GM19099 (cell line): ENCODE results near the gene DOCK3.

ENCODE experiments used
- POLR2A ChIP-seq: IDR thresholded peaks from 3 replicates; pipeline ENCODE4 v1.6.1; 2011; ENCODE audit warnings: low read depth; ENCODE audit not compliant: insufficient read length; ENCODE audit errors: extremely low read depth

DOCK3 gene

DNA sequence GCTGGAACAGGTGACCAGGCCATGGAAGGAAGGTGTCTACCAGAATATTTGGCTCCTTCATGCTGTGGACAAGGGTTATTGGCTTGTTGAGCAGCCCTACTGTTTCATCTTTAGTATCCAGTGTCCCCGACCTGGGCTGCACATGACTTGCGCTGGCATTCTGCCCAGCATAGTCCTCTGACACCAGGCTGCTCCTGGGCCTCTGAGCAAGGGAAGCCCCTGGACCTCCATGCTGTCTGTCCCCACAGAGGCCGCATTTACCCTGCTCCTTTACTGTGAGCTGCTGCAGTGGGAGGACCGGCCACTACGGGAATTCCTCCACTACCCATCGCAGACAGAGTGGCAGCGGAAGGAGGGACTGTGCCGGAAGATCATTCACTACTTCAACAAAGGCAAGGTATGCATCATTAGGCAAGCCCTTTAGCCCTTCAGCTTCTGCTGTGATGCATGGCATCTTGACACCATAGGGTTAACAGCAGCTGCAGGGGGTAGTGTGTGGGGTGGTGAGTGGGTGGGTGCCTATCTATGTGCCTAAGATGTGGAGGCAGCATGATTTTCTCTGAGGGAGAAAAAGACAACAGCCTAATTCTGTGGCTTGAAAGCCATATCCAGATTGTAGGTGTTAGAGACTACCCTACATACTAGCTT is 666.4 kb downstream of the DOCK3 start:
- TF ChIP-seq POLR2A: no peak

DNA sequence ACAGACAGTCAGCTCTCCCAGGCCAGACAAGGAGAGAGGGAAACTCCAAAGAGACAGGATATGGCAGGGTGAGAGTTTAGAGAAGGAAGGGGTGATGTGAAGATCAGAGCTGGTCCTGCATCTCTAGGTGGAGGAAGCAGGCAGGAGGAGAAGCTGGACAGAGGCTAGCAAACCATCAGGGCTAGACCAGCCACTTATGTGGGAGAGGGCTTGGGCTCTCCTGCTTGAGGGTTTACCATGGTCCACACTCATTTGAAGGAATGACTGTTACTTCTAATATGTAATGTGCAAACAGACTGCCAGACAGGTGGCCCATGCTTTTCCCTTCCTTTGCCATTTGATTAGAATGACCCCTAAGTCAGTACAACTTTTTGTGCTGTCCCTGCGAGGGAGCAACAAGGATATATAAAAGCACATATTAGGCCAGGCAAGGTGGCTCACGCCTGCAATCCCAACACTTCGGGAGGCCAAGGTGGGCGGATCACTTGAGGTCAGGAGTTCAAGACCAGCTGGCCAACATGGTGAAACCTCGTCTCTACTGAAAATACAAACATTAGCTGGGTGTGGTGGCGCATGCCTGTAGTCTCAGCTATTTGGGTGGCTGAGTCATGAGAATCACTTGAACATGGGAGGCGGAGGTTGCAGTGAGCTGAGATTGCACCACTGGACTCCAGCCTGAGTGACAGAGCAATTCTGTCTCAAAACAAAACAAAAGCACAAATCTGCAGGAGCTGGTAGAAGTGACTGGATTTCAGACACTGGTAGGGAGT is 669.4 kb downstream of the DOCK3 start:
- no peak for TF ChIP-seq POLR2A

DNA sequence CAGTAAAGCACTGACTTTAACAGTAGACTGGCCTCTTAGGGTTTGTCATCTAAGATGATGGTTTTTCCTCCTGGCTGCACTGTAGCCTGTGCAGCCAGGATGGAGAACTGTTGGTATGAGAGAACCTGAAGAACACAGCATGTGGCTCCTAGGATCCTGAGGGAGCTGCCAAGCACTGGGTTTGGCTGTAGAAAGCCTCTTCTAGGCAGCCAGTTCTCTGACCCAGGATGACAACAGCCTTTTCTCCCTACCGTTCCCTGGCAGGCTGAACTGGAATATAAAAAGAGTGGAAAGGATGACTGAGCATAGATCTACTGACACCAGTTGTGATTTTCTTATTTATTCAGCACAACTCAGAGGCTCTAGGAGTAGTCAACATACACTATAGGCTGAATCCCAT is 676.0 kb downstream of the DOCK3 start:
- TF ChIP-seq POLR2A: no peak

DNA sequence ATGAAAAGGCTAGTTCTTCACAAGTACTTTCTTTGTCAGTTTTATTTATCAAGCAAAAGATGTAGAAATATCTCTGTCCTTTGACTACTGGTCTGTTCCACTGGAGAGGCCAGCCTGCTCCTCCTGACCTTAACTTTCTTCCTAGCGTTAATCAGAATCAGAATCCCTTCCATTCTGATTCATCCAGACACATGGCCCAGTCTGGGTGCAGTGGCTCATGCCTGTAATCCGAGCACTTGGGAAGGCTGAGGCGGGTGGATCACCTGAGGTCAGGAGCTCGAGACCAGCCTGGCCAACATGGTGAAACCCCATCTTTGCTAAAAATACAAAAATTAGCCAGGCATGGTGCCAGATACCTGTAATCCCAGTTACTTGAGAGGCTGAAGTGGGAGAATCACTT is 678.4 kb downstream of the DOCK3 start:
- no peak for TF ChIP-seq POLR2A

DNA sequence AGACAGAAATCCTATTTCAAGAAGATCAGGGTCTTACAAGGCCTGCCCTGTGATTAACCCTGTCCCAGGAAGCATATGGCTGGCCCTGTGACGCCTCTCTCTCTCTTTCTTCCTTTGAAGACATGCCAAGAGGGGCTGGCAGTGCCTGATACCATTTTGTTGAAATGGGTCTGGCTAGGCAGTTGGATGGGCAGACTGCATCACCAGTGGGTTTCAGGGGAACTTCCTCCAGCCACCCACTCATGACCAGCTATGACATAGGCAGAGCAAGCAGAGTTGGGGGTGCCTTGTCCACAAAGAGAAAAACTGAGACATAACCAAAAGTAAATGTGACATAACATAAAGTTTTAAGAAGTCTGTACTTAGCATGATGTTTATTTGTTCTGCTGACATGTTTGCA is 679.0 kb downstream of the DOCK3 start:
- TF ChIP-seq POLR2A: no peak

DNA sequence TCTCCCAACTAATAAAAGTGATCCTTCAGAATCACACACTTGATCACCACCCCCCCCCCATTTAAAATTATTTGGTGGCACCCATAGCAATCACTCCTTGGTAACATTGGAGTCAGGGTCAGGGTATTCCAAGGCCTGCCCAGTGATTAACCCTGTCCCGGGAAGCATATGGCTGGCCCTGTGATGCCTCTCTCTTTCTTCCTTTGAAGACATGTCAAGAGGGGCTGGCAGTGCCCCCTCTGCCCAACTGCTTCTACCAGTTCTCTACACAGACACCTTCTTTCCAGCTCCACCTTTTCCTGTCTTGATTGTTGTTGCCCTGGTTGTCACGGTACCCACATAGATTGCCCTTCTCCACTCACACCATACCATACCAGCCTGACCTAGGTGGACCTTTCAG is 679.4 kb downstream of the DOCK3 start:
- TF ChIP-seq POLR2A: no peak

DNA sequence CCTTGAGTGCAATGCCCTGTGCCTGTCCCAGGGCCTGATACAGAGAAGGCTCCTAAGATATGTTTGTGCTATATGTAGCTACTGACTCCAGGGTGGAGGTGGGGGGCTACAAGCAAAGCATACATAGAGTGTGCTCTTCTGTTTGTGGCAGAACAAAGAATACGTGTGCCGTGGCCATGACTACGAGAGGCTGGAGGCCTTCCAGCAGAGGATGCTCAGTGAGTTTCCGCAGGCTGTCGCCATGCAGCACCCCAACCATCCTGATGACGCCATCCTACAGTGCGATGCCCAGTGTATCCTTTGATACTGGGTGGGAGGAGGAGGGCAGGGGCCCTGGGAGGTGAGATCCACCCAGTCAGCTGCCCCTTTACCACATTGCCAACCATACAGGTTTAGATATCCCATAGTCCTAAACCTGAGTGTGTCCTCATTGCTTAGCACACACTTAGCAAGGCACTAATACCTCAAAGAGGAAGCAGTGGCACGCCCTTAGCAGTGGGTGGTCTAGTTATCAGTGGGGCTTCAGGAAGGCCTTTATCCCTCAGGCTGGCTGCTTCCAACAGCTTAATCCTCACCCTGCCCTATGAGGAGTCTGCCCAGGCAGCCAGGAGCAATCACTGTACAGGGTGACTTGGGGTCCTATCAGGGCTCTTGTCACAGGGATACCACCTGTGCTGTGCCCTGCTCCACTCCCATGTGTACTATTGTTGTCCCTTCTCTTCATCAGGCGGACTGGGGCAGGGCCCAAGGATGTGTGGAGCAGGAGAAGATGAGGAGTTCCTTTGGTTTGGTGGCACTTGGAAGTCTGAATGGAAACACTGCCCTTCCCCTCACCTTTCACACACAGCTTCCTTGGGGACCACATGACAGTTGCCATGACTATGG is 680.2 kb downstream of the DOCK3 start:
- no peak for TF ChIP-seq POLR2A

DNA sequence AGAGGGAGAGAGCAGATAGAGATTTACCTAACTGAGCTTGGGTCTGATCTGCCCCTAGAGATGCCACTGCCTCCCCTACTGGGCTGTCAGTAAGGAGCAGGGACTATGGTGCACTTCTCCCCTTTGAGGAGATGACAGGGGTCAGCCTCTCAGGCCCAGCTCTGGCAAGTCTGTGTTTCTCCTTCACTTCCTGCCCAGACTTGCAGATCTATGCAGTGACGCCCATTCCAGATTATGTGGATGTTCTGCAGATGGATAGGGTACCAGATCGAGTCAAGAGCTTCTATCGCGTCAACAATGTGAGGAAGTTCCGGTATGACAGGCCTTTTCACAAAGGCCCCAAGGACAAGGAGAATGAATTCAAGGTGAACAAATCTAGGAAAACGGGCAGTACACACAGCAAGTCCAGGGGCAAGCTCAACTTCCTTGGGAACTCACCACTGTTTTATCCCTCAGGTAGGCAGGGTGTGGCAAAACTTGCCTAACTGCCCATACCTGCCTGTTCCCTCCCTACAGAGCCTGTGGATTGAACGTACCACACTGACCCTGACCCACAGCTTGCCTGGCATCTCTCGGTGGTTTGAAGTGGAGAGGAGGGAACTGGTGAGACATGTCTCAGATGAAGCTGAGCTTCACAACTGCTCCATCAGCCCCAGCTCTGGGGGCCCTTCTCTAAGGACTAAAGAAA is 681.3 kb downstream of the DOCK3 start:
- no peak for TF ChIP-seq POLR2A

DNA sequence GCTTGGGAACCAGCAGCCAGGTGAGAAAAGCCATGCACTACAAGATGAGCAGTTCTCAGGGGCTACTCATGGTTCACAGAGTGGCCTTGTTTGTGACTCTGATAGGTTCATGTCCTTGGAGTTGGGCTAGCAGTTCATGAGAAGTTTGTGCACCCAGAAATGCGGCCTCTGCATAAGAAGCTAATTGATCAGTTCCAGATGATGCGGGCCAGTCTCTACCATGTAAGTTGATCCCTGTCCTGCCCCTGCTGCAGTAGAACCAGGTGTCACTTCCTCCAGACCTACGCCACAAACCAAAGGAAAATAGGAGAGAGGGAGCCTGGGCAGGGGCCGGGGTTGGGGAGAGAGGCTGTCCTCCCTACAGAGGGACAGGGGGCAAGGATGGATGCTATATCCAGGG is 683.1 kb downstream of the DOCK3 start:
- TF ChIP-seq POLR2A: no peak

DNA sequence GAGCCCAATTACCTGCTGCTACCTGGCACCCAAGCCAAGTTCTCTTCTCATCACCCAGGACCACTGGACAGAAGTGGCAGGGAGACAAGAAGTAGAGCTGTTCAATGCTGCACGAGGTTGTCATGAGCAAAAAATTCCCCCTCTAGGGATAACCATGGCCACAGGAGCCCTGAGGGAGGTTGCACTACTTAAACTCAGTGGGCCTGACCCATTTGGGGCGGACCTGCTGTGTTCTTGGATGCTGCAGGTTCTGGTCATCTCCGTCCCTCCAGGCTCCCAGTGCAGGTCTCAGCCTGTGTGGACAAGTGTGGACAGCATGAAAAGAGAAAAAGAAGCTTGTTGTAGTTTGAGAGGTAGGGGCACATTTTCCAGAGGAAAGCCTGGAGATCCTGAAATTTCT is 684.3 kb downstream of the DOCK3 start:
- TF ChIP-seq POLR2A: no peak

DNA sequence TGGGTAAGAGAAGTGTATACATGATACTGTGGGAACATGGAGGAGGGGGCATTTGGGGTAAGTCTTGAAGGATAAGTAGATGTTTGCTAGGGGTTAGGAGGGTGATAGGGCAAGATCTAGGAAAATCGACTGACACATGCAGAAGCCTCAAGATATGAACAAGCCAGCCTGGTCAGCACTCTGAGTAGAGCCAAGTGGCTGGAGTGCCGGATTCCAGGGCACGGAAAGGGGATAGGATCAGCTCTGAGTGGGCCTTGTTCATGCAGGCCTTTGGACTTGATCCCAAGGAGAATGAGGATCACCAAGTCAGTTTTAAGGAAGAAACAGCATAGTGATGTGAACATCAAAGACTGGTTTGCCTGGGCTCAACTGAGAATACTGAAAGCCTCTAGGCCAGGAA is 686.1 kb downstream of the DOCK3 start:
- no peak for TF ChIP-seq POLR2A

DNA sequence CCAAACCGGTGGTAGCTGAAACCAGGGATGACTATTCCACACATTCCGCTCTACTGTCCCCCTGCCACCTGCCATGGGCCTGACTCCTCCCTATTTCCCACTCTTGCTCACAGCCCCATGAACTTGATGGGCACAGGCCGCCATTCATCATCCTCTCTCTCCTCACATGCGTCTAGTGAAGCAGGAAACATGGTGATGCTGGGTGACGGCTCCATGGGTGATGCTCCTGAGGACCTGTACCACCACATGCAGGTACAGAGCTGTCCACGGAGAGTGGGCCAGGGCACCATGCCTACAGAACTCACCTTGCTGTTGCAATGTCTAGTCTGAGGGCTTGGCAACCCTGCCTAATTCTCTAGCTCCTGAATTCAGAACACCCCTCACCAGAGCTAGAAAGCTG is 687.0 kb downstream of the DOCK3 start:
- TF ChIP-seq POLR2A: no peak

DNA sequence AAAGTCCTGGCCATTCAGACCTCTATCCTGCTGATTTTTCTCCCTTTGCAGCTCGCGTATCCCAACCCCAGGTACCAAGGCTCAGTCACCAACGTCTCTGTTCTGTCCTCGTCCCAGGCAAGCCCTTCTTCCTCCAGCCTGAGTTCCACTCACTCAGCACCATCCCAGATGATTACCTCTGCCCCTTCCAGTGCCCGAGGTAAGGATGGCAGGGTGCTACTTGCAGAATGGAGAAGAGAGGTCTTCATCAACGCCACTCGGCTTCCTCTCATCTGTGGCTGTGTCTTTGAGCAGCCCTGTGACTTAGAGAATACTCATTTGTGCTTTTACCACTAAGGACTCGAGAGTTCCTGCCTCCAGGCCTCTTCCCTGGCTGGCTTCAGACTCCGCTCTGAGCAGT is 687.7 kb downstream of the DOCK3 start:
- no peak for TF ChIP-seq POLR2A

DNA sequence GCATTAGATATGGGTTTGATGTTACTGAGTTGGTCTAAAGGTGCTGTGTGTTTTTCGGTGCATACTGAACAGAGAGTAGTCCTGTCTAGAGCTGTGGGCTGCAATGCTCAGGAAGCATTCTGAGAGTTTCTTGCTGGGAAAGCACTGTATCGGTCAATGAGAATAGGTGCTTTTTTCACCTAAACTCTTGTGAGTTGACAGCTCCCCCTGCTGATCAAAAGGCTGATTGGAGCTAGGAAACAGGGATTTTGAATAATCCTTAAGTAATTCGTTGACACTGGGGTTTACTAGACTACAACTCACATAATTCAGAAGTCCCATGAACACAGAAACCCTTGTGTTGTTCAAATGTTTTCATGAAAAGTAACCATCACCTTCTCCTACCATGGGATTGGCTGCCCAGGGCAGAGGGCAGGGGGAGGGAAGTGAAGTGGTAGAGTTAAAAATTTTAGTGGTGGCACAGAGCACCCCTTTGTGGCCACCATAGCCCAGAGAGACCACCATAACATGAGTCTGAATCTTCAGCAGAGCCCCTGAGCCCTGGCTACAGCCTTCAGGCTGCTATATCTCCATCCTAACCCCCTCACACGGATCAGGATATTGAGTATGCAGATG is 697.3 kb downstream of the DOCK3 start:
- TF ChIP-seq POLR2A: no peak
